KOPT-K1 (cell line): ENCODE data around the gene THAP12.

Source experiments
- H3K27ac ChIP-seq: fragments of 200-600 bp; sonication (generic); 2 replicates; pipeline ENCODE4 v1.5.1; 2016; ENCODE audit warnings: antibody characterized with exemption, mild to moderate bottlenecking, low read depth, low read length; ENCODE audit not compliant: poor library complexity, severe bottlenecking
- H3K36me3 ChIP-seq: fragments of 200-600 bp; sonication (generic); 2 replicates; pipeline ENCODE4 v1.5.1; 2017; ENCODE audit warnings: antibody characterized with exemption, mild to moderate bottlenecking, low read length, moderate library complexity; ENCODE audit not compliant: insufficient read depth
- H3K9me3 ChIP-seq: fragments of 200-600 bp; sonication (generic); 2 replicates; pipeline ENCODE4 v1.5.1; 2017; ENCODE audit warnings: antibody characterized with exemption, low read length, mild to moderate bottlenecking; ENCODE audit not compliant: insufficient read depth, poor library complexity, severe bottlenecking

THAP12 gene

DNA sequence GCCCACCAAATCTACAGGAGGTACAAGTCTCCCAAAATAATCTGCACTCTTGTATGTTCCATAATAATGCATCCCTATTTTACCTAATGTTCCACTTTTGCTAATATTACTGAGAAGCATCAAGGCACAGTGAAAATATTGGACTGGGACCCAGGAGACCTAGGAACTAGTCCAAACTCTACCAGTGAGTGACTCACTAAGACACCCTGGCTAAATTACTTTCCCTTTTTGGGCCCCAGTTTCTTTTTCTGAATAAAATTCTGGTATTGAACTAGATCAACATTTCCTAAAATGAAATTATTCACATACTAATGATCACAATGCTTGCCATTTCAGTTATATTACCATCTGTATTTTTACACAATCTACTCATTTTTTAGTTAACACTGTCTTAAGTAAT is 19.6 kb downstream of the THAP12 start:
- peaks cover 58% of the 10 kb centered on the region for H3K36me3 ChIP-seq
- H3K27ac ChIP-seq = no peak overlapping the region
- peaks cover 2% of the 10 kb centered on the region for H3K9me3 ChIP-seq

- H3K36me3 ChIP-seq = peaks cover 86% of the 10 kb centered on the region
- peaks cover 31% of the 10 kb centered on the region for H3K9me3 ChIP-seq
- H3K27ac ChIP-seq = no peak overlapping the region
Observed at GRCh38 chr11:76355172-76355571, 25.8 kb downstream of the THAP12 start.

DNA sequence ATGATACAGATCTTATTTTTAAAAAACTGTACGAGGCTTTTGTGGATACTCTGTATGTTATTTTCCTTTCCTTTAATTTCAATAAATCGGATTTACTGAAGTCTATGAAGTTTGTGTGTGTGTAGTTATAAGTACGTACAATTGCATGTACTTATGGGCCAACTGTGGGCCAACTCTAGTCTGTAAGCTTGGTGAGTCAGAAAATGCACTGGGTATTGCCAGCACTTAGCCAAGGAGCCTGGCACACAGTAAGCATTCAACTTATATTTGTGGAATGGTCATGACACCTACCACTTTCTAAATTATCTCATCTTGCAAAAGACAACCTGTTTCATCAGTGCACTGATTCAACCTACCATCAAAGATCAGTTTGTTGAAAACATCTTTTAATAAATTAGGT is 32.6 kb downstream of the THAP12 start:
- Histone ChIP-seq H3K36me3 (peaks cover 51% of the 10 kb centered on the region), H3K9me3 (no peaks in the 10 kb centered on the region), H3K27ac (no peak overlapping the region)

DNA sequence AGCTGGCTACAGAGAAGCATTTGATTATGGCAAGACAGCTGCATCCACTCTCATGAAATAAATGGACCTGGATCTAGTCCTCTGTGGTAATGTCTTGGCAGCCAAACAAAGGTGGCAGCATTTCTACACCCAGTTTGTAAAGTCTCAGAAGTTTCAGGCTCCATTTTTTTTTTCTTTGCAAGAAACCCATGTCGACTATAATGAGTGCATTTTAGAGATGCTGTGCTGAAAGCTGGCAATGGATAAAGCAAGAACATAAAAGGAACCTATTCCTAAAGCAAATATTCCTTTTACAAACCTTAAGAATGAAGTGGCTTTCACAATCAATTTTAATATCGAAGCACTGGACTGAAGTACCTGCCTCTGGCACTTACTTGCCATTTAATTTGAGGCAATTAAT is 33.5 kb downstream of the THAP12 start:
- peaks cover 42% of the 10 kb centered on the region for H3K36me3 ChIP-seq
- H3K9me3 ChIP-seq = no peaks in the 10 kb centered on the region
- H3K27ac ChIP-seq = no peak overlapping the region

GRCh38 chr11:76339221-76339620 is 41.7 kb downstream of the THAP12 start:
- no peak overlapping the region for H3K27ac ChIP-seq
- no peaks in the 10 kb centered on the region for H3K36me3 ChIP-seq
- peaks cover 25% of the 10 kb centered on the region for H3K9me3 ChIP-seq

DNA sequence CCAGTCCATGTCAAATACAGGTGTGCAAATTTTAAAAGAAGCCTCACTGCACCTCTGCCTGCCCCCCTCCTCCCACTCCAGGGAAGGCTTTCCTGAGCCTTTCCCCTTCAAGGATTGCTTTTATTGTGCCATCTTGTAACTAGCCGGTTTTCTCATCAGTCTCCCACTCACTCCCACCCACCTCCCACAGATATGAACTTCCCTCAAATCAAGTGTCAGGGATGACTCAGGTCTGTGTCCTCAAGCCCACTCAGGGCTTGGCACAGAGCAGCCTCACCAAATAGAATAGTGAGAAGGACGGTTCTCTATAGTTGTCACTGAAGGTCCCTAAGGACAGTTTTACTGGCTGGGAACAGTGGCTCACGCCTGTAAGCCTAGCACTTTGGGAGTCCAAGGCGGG is 43.0 kb downstream of the THAP12 start:
- no peaks in the 10 kb centered on the region for H3K36me3 ChIP-seq
- H3K9me3 ChIP-seq = peaks cover 33% of the 10 kb centered on the region
- no peak overlapping the region for H3K27ac ChIP-seq

DNA sequence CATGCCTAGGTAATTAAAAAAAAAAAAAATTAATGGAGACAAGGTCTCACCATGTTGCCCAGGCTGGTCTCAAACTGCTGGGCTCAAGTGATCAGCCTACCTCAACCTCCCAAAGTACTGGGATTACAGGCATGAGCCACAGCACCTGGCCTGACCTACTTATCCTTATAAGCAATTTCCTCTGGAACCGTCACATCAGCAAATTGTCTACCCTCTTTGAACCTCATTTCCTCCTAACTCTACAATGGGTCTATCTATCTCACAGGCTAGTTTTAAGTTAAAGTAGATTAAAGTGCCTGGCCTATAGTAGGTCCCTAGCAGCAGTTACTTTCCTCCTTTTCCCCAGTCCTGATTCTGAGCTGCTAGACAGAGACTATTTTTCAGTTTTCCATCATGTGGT is 43.5 kb downstream of the THAP12 start:
- peaks cover 33% of the 10 kb centered on the region for H3K9me3 ChIP-seq
- no peak overlapping the region for H3K27ac ChIP-seq
- H3K36me3 ChIP-seq = no peaks in the 10 kb centered on the region

DNA sequence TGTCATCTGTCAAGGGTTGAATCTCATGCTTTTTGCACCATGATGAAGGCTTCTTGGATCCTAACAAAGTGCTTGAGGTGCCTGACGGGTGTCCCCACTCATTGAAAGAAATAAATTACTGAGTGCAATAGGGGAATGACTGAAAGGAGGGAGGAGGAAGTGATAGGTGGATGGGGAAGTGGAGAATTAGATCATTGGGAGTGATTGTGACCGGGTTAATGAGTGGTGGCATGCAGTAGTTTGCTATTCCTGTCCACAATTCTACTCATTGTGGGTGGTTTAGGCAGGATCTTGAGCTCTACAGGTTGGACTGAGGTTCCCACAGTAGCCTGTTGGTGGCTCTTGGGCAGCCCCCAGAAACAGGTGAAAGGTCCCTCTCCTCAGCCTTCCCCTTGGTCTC is 44.3 kb downstream of the THAP12 start:
- peaks cover 33% of the 10 kb centered on the region for H3K9me3 ChIP-seq
- no peak overlapping the region for H3K27ac ChIP-seq
- no peaks in the 10 kb centered on the region for H3K36me3 ChIP-seq

GRCh38 chr11:76335842-76336241 is 45.1 kb downstream of the THAP12 start:
- no peaks in the 10 kb centered on the region for H3K36me3 ChIP-seq
- no peak overlapping the region for H3K27ac ChIP-seq
- H3K9me3 ChIP-seq = peaks cover 33% of the 10 kb centered on the region

DNA sequence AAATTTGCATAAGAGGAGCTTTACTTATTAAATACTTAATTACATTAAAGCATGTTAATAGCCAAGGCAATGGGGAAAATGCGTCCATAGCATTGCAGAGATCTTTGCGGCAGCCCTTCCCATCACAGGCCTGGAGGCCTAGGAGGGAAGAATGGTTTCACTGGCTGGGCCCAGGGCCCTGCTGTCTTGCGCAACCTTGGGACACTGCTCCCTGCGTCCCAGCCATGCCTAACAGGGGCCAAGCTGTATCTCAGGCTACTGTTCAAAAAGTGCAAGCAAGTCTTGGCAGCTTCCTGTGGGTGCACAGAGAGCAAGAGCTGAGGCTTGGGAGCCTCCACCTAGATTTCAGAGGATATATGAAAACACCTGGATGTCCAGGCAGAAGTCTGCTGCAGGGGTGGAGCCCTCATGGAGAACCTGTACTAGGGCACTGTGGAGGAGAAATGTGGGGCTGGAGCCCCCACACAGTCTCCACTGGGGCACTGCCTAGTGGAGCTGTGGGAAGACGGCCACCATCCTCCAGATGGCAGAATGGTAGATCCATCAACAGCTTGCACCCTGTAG is 46.0 kb downstream of the THAP12 start:
- H3K36me3 ChIP-seq = no peaks in the 10 kb centered on the region

GRCh38 chr11:76330651-76331050 is 50.3 kb downstream of the THAP12 start:
- Histone ChIP-seq H3K36me3 (no peaks in the 10 kb centered on the region), H3K27ac (no peak overlapping the region), H3K9me3 (peaks cover 23% of the 10 kb centered on the region)

More for the DNA sequence above, 46.0 kb downstream of the THAP12 start:
- no peak overlapping the region for H3K27ac ChIP-seq
- H3K9me3 ChIP-seq = peaks cover 33% of the 10 kb centered on the region

DNA sequence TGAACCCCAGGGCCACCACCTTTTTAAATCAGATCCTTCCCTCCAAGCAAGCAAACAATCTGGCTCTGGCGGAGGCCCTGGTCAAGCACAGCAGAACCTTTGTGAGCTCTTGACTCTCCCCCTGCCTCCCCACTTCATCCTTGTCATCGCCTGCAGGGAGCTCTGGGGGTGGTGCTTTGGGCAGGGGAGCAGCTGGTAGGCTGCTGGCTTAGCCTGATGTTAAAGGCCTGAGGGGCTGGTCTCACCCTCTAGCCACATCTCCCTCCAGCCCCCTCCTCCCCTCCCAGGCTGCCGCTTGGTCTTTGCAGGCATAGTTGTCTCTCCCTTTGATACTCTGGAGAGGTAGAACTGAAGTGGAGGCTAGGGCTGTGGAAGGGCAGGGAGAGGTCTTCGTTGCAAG is 50.9 kb downstream of the THAP12 start:
- Histone ChIP-seq H3K36me3 (no peaks in the 10 kb centered on the region), H3K9me3 (peaks cover 16% of the 10 kb centered on the region), H3K27ac (no peak overlapping the region)

GRCh38 chr11:76329084-76329648 is 51.8 kb downstream of the THAP12 start:
- Histone ChIP-seq H3K27ac (no peak overlapping the region), H3K9me3 (peaks cover 8% of the 10 kb centered on the region), H3K36me3 (no peaks in the 10 kb centered on the region)

GRCh38 chr11:76327756-76328388 is 53.1 kb downstream of the THAP12 start:
- Histone ChIP-seq H3K36me3 (no peaks in the 10 kb centered on the region), H3K27ac (no peak overlapping the region), H3K9me3 (no peaks in the 10 kb centered on the region)

- H3K27ac ChIP-seq = no peak overlapping the region
Observed at GRCh38 chr11:76327202-76327601, 53.7 kb downstream of the THAP12 start.

DNA sequence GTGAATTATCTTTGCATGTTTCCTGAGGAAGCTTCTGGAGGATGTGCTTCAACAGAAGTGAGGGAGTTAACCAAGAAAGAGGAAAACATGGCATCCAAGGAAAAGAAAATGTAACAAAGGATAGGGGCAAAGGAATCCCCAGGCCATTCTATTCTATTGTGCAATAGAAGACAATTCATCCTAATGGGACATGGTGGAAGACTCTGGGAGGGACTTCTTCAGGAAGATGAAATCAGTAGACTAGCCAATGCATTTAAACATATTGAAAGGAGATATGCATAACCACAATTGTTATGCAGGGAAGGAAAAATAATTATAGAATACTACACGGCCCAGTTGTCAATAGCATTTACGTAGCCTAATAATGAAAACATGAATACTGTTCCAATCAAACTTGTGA is 55.7 kb downstream of the THAP12 start:
- H3K9me3 ChIP-seq = no peaks in the 10 kb centered on the region
- H3K27ac ChIP-seq = no peak overlapping the region
- no peaks in the 10 kb centered on the region for H3K36me3 ChIP-seq

More at GRCh38 chr11:76327202-76327601, 53.7 kb downstream of the THAP12 start:
- no peaks in the 10 kb centered on the region for H3K9me3 ChIP-seq
- H3K36me3 ChIP-seq = no peaks in the 10 kb centered on the region
